HG03469 (cell line): ENCODE measurements around the gene IL13RA1.
"Not testable (repeated sequence)": the region's sequence is repeated elsewhere in the genome, so short reads cannot be mapped to it uniquely, and the experiment has no call there.

Experiments used
- ATAC-seq: cut with Tn5 transposase; IDR thresholded peaks from one replicate; pipeline ENCODE4 v1.9.1; 2021; ENCODE audit warnings: mild to moderate bottlenecking, moderate library complexity, moderate number of reproducible peaks; ENCODE audit not compliant: unreplicated experiment

Gene IL13RA1

DNA sequence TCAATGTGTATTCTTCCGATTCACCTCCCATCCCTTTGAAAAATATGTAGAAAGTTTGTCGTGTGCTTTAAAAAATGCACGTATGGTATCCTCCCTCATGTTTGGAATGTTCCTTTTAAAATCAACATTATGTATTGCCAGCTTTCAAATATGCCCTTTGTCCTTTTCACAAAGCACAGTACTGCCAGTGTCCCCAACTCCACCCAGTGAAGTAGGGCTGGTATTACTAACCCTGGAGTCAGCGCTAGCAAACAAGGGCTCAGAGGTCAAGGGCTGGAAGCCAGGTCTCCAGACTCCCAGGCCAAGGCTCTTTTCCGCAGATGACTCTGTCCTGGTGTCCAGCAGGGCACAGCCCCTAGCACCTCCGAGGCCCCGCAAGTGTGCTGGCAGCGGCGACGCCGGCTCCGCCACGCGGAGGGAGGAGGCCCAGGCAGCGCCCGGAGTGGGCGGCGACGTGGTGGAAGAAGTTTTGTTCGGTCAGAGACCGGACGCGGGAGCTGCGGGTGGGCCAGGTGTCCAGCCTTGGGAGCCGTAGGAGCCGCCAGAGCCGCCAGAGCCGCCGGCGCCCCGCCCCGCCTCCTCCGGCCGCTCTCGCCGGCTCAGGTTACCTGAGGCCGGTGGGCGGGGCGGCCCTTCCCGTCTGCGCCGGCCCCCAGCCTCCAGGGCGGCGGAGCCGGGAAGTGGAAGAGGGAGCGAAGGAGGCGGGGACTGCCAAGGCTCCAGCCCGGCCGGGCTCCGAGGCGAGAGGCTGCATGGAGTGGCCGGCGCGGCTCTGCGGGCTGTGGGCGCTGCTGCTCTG lies at the start of gene IL13RA1:
Gene IL13RA1, plus strand, starts transcription at position 720 of the 799 bp plus-strand sequence. Its CDS starts 33 bp downstream, at position 753.
- ATAC-seq = no peak

DNA sequence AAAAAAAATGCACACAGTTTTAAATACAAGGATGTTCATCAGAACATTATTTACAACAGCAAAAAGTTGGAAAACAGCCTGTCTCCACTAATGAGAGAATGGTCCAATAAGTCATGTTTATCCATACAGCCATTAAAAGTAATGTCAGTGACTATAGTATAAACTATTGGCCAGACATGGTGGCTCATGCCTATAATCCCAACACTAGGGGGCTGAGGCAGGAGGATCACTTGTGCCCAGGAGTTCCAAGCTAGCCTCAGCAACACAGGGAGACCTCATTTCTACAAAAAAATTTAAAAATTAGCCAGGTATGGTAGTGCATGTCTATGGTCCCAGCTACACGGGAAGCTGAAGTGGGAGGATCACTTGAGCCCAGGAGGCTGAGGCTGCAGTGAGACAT lies 48.1 kb upstream of the IL13RA1 start:
- ATAC-seq = no peak

DNA sequence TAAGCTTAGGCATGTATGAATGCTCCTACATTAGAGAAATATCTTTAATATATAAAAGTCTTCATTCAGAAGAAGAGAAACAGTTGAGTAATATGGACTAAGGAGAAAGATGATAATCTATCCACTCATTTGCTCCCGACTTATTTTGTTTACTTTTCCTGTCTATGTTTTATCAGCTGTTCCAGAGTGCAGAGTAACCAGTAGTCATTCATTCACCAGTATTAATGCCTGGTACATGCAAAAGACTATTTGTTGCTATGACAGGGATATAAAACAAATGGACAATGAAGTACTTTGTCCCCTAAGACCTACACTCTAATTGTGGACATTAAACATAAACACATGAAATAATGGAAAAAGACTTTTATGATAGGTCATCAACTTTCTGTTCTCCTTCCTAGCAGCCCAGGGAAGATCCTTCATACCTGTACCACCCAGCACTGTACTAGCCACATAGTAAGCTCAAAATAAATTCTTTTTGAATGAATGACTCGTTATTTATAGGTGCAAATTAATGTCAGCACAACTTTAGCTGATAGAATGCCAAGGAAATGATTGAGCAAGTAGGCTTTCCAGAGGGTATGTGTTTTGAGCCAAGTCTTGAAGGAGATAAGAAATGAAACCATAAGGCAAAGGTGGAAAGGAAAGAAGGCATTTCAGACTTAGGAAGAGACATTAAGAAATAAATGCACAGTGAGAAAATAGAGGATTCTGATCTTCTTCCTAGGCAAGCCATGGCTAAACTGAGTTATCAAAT lies 45.0 kb upstream of the IL13RA1 start:
- ATAC-seq = no peak

GRCh38 chrX:118685393-118685792 lies 42.0 kb upstream of the IL13RA1 start:
- ATAC-seq = no peak

DNA sequence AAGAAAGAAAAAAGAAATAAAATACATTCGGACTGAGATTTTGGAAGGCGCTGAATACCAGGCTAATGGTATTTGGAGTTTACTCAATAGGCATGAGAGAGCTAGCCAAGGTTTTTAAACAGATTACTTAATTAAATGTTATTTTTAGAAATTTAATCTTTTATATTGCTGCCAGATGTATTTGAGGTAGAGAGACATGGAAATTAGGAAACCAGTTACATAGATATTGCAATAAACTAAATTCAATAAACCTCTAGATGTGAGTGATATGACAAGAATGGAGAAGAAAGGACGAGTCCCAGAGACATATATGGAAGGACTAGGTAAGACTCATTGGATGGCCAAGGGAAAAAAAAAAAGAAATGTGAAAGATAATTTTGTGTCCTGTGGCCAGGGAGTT lies 38.5 kb upstream of the IL13RA1 start:
- no peak for ATAC-seq

GRCh38 chrX:118693843-118694242 lies 33.6 kb upstream of the IL13RA1 start:
- ATAC-seq = no peak

- ATAC-seq = no peak
These were observed 32.8 kb upstream of the IL13RA1 start for GRCh38 chrX:118694638-118695037.

DNA sequence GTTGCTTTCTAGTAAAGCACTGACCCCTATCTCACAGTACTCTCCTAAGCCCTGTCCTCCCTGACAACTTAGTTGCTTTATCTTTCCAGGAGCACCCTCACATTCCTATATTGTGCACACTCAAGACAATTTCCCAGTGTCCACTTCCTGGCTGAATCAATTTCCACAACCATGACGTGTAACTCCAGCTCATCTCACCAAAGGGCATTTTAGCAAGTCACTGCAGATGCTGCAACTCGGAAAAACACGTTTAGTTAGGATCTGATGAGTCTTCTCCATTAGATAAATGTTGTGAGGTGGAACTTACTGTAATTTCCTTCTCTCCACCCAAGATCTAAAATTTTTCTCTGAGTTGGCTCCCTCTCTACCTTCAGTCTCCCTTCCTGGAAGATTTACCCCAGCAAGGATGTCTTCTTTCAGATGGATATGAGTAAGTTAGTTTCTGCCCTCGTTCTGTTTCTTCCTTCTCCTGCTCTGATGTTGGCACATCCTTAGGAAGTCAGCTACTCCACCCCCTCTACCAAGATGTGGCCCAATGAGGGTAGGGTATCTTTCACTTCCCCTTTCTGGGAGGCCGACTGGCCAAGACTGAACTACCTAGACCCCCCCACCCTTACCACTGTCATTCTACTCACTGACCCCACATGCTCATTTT lies 28.8 kb upstream of the IL13RA1 start:
- ATAC-seq = no peak

DNA sequence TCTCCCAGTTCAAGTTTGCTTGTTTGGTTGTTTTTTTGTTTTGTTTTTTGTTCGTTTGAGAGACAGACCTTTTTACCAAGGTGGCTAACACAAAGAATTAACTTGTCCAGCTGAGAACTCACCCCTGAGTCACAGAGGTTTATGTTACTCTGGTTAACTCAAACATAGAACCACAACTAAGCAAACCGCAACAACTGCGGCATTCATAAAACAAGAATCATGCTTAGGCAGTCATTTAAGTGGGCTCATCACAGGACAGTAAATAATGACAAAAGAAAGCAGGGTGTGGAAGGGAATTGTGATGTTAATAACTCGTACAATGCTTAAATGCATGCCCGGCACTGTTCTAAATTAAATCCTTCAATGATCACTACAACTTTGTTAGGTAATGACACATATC lies 24.7 kb upstream of the IL13RA1 start:
- no peak for ATAC-seq

GRCh38 chrX:118706681-118707080 lies 20.7 kb upstream of the IL13RA1 start:
- no peak for ATAC-seq

DNA sequence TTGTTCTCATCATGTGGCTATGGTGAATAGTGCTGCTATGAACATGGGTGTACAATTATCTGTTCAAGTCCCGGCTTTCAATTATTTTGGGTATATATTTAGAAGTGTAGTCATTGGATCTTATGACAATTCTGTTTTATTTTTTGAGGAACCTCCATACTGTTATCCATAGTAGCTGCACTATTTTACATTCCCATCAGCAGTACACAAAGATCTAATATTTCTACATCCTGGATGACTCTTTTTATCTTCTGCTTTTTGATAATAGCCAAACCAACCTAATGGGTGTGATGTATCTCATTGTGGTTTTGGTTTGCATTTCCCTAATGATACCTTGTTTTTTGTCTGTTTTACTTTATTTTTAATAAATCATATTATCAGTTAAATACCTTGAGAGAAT lies 12.9 kb upstream of the IL13RA1 start:
- ATAC-seq = no peak

- not testable (repeated sequence) for ATAC-seq
These were observed 11.5 kb upstream of the IL13RA1 start for GRCh38 chrX:118715917-118716316.

DNA sequence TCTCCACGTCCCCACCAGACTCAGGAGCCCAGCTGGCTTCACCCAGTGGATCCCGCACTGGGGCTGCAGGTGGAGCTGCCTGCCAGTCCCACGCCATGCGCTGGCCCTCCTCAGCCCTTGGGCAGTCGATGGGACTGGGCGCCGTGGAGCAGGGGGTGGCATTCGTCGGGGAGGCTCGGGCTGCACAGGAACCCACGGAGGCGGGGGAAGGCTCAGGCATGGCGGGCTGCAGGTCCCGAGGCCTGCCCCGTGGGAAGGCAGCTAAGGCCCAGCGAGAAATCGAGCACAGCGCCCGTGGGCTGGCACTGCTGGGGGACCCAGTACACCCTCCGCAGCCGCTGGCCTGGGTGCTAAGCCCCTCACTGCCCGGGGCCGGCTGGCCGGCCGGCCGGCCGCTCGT lies 10.6 kb upstream of the IL13RA1 start:
- not testable (repeated sequence) for ATAC-seq

DNA sequence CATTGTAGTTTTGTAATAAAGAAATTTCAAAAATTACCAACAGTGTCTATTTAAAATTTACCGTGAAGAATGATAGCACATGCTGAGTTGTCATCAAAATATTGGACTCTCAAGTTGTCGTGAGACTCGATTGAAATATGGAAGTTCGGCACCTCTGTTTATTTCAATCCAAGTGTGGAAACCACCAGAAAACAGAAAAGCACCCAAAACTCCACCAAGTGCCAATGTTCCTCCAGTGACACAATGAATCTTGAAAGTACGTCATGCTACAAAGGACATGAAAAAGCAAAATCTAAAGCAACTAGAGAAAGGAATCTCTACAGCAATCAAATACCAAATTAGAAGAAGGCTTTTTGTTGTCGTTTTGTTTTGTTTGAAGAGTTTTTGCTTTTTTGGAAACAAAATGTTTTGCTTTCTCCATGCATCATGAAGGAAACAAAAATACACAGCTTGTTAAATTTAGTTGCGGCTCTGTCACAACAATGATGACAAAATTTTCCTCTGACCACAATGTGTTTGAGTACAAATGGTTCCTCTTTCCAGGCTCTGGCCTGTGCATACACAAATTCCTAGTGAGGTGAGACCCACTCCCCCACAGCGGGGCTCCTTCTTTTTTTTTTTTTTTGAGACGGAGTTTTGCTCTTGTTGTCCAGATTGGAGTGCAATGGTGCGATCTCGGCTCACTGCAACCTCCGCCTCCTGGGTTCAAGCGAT lies 9.6 kb upstream of the IL13RA1 start:
- no peak for ATAC-seq

DNA sequence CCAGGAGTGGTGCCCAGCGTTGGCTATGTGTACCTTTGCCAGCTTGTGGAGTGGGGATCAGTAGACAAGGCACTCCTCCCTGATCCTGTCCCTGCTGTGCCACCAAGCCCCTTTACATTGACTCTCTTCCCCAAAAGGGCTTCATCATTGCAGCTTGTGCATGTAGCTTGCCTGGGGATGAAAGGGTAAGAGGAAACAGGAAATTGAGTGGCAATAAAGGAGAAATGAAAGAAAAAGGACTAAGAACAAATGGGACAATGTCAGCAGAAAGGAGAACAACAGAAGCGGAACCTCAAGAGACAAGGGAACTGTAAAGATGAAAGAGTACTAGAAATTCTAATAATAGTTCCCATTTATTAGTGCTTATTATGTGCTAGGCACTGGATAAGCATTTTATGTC lies 8.7 kb upstream of the IL13RA1 start:
- ATAC-seq = no peak

GRCh38 chrX:118720058-118720707 lies 7.2 kb upstream of the IL13RA1 start:
- no peak for ATAC-seq

- ATAC-seq = no peak
These were observed 4.0 kb upstream of the IL13RA1 start for GRCh38 chrX:118723376-118723775.

- no peak for ATAC-seq
These were observed 3.0 kb upstream of the IL13RA1 start for GRCh38 chrX:118724365-118724764.

GRCh38 chrX:118724775-118725174 lies 2.6 kb upstream of the IL13RA1 start:
- no peak for ATAC-seq

DNA sequence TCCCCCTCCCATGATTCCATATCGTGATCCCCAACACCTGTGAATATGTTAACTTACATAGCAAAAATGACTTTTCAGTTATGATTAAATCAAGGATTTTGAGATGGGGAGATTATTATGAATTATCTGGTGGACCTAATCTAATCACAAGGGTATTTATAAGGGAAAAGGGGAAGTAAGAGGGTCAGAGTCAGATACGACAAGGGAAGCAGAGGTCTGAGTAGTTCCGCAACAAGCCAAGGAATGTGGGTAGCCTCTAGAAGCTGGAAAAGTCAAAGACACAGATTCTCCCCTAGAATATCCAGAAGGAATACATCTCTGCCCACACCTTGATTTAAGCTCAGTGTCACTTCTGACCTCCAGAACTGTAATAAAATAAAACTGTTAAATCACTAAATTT lies 1.0 kb upstream of the IL13RA1 start:
- ATAC-seq = no peak
